Measurements from ENCODE around the gene EYA2.

The EYA2 gene

GRCh38 chr20:46898423-46898822 lies 3.8 kb downstream of the EYA2 start:
- Histone ChIP-seq H3K27me3 (ENCODE audit: control insufficient read depth, insufficient read depth, low read length) (peaks cover 37% of the 10 kb centered on the region), H3K9ac (ENCODE audit: low read depth, low read length) (no peak overlapping the region), H3K36me3 (ENCODE audit: control insufficient read depth, insufficient read depth, low read length) (no peaks in the 10 kb centered on the region), H3K4me1 (ENCODE audit: control insufficient read depth, insufficient read depth, low read length) (peaks cover 6% of the 10 kb centered on the region), H3K4me3 (ENCODE audit: low read depth, low read length) (no peak overlapping the region), H3K9me3 (ENCODE audit: control insufficient read depth, insufficient read depth, low read length) (no peaks in the 10 kb centered on the region)

GRCh38 chr20:46899621-46900020 lies 5.0 kb downstream of the EYA2 start:
- H3K4me1 ChIP-seq (ENCODE audit: control insufficient read depth, insufficient read depth, low read length) = peaks cover 4% of the 10 kb centered on the region
- H3K36me3 ChIP-seq (ENCODE audit: control insufficient read depth, insufficient read depth, low read length) = no peaks in the 10 kb centered on the region
- H3K4me3 ChIP-seq (ENCODE audit: low read depth, low read length) = no peak overlapping the region
- no peak overlapping the region for H3K9ac ChIP-seq (ENCODE audit: low read depth, low read length)
- H3K9me3 ChIP-seq (ENCODE audit: control insufficient read depth, insufficient read depth, low read length) = no peaks in the 10 kb centered on the region
- peaks cover 28% of the 10 kb centered on the region for H3K27me3 ChIP-seq (ENCODE audit: control insufficient read depth, insufficient read depth, low read length)

- Histone ChIP-seq H3K27me3 (ENCODE audit: control insufficient read depth, insufficient read depth, low read length) (peaks cover 26% of the 10 kb centered on the region), H3K36me3 (ENCODE audit: control insufficient read depth, insufficient read depth, low read length) (no peaks in the 10 kb centered on the region), H3K9ac (ENCODE audit: low read depth, low read length) (no peak overlapping the region), H3K9me3 (ENCODE audit: control insufficient read depth, insufficient read depth, low read length) (no peaks in the 10 kb centered on the region), H3K4me1 (ENCODE audit: control insufficient read depth, insufficient read depth, low read length) (peaks cover 4% of the 10 kb centered on the region), H3K4me3 (ENCODE audit: low read depth, low read length) (no peak overlapping the region)
These were observed 5.4 kb downstream of the EYA2 start for GRCh38 chr20:46900086-46900485.

- H3K9me3 ChIP-seq (ENCODE audit: control insufficient read depth, insufficient read depth, low read length) = no peaks in the 10 kb centered on the region
- peaks cover 4% of the 10 kb centered on the region for H3K4me1 ChIP-seq (ENCODE audit: control insufficient read depth, insufficient read depth, low read length)
- H3K27me3 ChIP-seq (ENCODE audit: control insufficient read depth, insufficient read depth, low read length) = peaks cover 19% of the 10 kb centered on the region
- no peak overlapping the region for H3K9ac ChIP-seq (ENCODE audit: low read depth, low read length)
- H3K4me3 ChIP-seq (ENCODE audit: low read depth, low read length) = no peak overlapping the region
- no peaks in the 10 kb centered on the region for H3K36me3 ChIP-seq (ENCODE audit: control insufficient read depth, insufficient read depth, low read length)
These were observed 6.2 kb downstream of the EYA2 start for GRCh38 chr20:46900826-46901225.

GRCh38 chr20:46901638-46902037 lies 7.0 kb downstream of the EYA2 start:
- H3K9ac ChIP-seq (ENCODE audit: low read depth, low read length) = no peak overlapping the region
- no peaks in the 10 kb centered on the region for H3K9me3 ChIP-seq (ENCODE audit: control insufficient read depth, insufficient read depth, low read length)
- peaks cover 11% of the 10 kb centered on the region for H3K27me3 ChIP-seq (ENCODE audit: control insufficient read depth, insufficient read depth, low read length)
- no peaks in the 10 kb centered on the region for H3K4me1 ChIP-seq (ENCODE audit: control insufficient read depth, insufficient read depth, low read length)
- no peak overlapping the region for H3K4me3 ChIP-seq (ENCODE audit: low read depth, low read length)
- no peaks in the 10 kb centered on the region for H3K36me3 ChIP-seq (ENCODE audit: control insufficient read depth, insufficient read depth, low read length)

GRCh38 chr20:46903256-46903655 lies 8.6 kb downstream of the EYA2 start:
- no peaks in the 10 kb centered on the region for H3K9me3 ChIP-seq (ENCODE audit: control insufficient read depth, insufficient read depth, low read length)
- no peaks in the 10 kb centered on the region for H3K27me3 ChIP-seq (ENCODE audit: control insufficient read depth, insufficient read depth, low read length)
- no peaks in the 10 kb centered on the region for H3K4me1 ChIP-seq (ENCODE audit: control insufficient read depth, insufficient read depth, low read length)
- no peak overlapping the region for H3K4me3 ChIP-seq (ENCODE audit: low read depth, low read length)
- no peak overlapping the region for H3K9ac ChIP-seq (ENCODE audit: low read depth, low read length)
- no peaks in the 10 kb centered on the region for H3K36me3 ChIP-seq (ENCODE audit: control insufficient read depth, insufficient read depth, low read length)

GRCh38 chr20:46903937-46904336 lies 9.3 kb downstream of the EYA2 start:
- Histone ChIP-seq H3K36me3 (ENCODE audit: control insufficient read depth, insufficient read depth, low read length) (no peaks in the 10 kb centered on the region), H3K4me3 (ENCODE audit: low read depth, low read length) (no peak overlapping the region), H3K9me3 (ENCODE audit: control insufficient read depth, insufficient read depth, low read length) (no peaks in the 10 kb centered on the region), H3K27me3 (ENCODE audit: control insufficient read depth, insufficient read depth, low read length) (no peaks in the 10 kb centered on the region), H3K4me1 (ENCODE audit: control insufficient read depth, insufficient read depth, low read length) (no peaks in the 10 kb centered on the region), H3K9ac (ENCODE audit: low read depth, low read length) (no peak overlapping the region)

GRCh38 chr20:46905364-46906125 lies 10.9 kb downstream of the EYA2 start:
- Histone ChIP-seq H3K9me3 (ENCODE audit: control insufficient read depth, insufficient read depth, low read length) (no peaks in the 10 kb centered on the region), H3K27me3 (ENCODE audit: control insufficient read depth, insufficient read depth, low read length) (no peaks in the 10 kb centered on the region), H3K4me1 (ENCODE audit: control insufficient read depth, insufficient read depth, low read length) (no peaks in the 10 kb centered on the region), H3K36me3 (ENCODE audit: control insufficient read depth, insufficient read depth, low read length) (no peaks in the 10 kb centered on the region), H3K9ac (ENCODE audit: low read depth, low read length) (no peak overlapping the region), H3K4me3 (ENCODE audit: low read depth, low read length) (no peak overlapping the region)

GRCh38 chr20:46913329-46914044 lies 18.8 kb downstream of the EYA2 start:
- no peak overlapping the region for H3K9ac ChIP-seq (ENCODE audit: low read depth, low read length)
- H3K36me3 ChIP-seq (ENCODE audit: control insufficient read depth, insufficient read depth, low read length) = no peaks in the 10 kb centered on the region
- no peak overlapping the region for H3K4me3 ChIP-seq (ENCODE audit: low read depth, low read length)
- H3K4me1 ChIP-seq (ENCODE audit: control insufficient read depth, insufficient read depth, low read length) = no peaks in the 10 kb centered on the region
- no peaks in the 10 kb centered on the region for H3K27me3 ChIP-seq (ENCODE audit: control insufficient read depth, insufficient read depth, low read length)
- no peaks in the 10 kb centered on the region for H3K9me3 ChIP-seq (ENCODE audit: control insufficient read depth, insufficient read depth, low read length)

GRCh38 chr20:46914789-46915379 lies 20.2 kb downstream of the EYA2 start:
- H3K9me3 ChIP-seq (ENCODE audit: control insufficient read depth, insufficient read depth, low read length) = no peaks in the 10 kb centered on the region
- no peaks in the 10 kb centered on the region for H3K4me1 ChIP-seq (ENCODE audit: control insufficient read depth, insufficient read depth, low read length)
- no peaks in the 10 kb centered on the region for H3K27me3 ChIP-seq (ENCODE audit: control insufficient read depth, insufficient read depth, low read length)
- no peak overlapping the region for H3K9ac ChIP-seq (ENCODE audit: low read depth, low read length)
- H3K36me3 ChIP-seq (ENCODE audit: control insufficient read depth, insufficient read depth, low read length) = no peaks in the 10 kb centered on the region
- H3K4me3 ChIP-seq (ENCODE audit: low read depth, low read length) = no peak overlapping the region

GRCh38 chr20:46915575-46916257 lies 21.1 kb downstream of the EYA2 start:
- H3K4me1 ChIP-seq (ENCODE audit: control insufficient read depth, insufficient read depth, low read length) = no peaks in the 10 kb centered on the region
- H3K27me3 ChIP-seq (ENCODE audit: control insufficient read depth, insufficient read depth, low read length) = no peaks in the 10 kb centered on the region
- H3K9me3 ChIP-seq (ENCODE audit: control insufficient read depth, insufficient read depth, low read length) = no peaks in the 10 kb centered on the region
- H3K36me3 ChIP-seq (ENCODE audit: control insufficient read depth, insufficient read depth, low read length) = no peaks in the 10 kb centered on the region
- H3K4me3 ChIP-seq (ENCODE audit: low read depth, low read length) = no peak overlapping the region
- no peak overlapping the region for H3K9ac ChIP-seq (ENCODE audit: low read depth, low read length)
